HepG2 (cell line): ENCODE measurements around the gene HMGCR. TPM values are rescaled to one million over a fixed set of nuclear protein-coding genes. Genes with fewer than 3 reads are reported as not detected.

Source experiments
- BCL3 ChIP-seq: sonication (generic); formaldehyde crosslinking; IDR thresholded peaks from 2 replicates; pipeline ENCODE4 v1.5.1; 2020; ENCODE audit warnings: mild to moderate bottlenecking, missing genetic modification reagents, moderate library complexity
- BRD4 ChIP-seq: sonication (generic); formaldehyde crosslinking; IDR thresholded peaks from 2 replicates; pipeline ENCODE4 v1.4.0; 2020; ENCODE audit warnings: missing genetic modification reagents
- E2F5 ChIP-seq: sonication (generic); formaldehyde crosslinking; conservative IDR thresholded peaks from 2 replicates; pipeline ENCODE4 v1.4.0; 2020; ENCODE audit warnings: missing genetic modification reagents
- FLYWCH1 ChIP-seq: sonication (generic); formaldehyde crosslinking; IDR thresholded peaks from 2 replicates; pipeline ENCODE4 v1.8.1; 2023; ENCODE audit warnings: mild to moderate bottlenecking, missing genetic modification reagents
- GMEB1 ChIP-seq: sonication (generic); formaldehyde crosslinking; IDR thresholded peaks from 2 replicates; pipeline ENCODE4 v1.5.1; 2020; ENCODE audit warnings: missing genetic modification reagents, mild to moderate bottlenecking, borderline replicate concordance
- HNF1B ChIP-seq: sonication (generic); formaldehyde crosslinking; IDR thresholded peaks from 2 replicates; pipeline ENCODE4 v1.5.1; 2020; ENCODE audit warnings: mild to moderate bottlenecking, moderate library complexity, missing genetic modification reagents
- LRRFIP1 ChIP-seq: sonication (generic); formaldehyde crosslinking; conservative IDR thresholded peaks from 2 replicates; pipeline ENCODE4 v1.4.0; 2020; ENCODE audit warnings: missing genetic modification reagents
- MAFF ChIP-seq: IDR thresholded peaks from 2 replicates; pipeline ENCODE4 v1.6.1; 2011; ENCODE audit warnings: low read depth, low read length, improper control_type of control experiment
- PRMT3 ChIP-seq: sonication (generic); formaldehyde crosslinking; IDR thresholded peaks from 2 replicates; pipeline ENCODE4 v1.8.1; 2022; ENCODE audit warnings: low read depth, mild to moderate bottlenecking, moderate library complexity, missing genetic modification reagents, borderline replicate concordance
- RARG ChIP-seq: sonication (generic); formaldehyde crosslinking; IDR thresholded peaks from 2 replicates; pipeline ENCODE4 v1.4.0; 2020; ENCODE audit warnings: low read depth, mild to moderate bottlenecking, missing genetic modification reagents
- SETDB1 ChIP-seq: sonication (generic); formaldehyde crosslinking; IDR thresholded peaks from 2 replicates; pipeline ENCODE4 v1.5.1; 2020; ENCODE audit warnings: missing genetic modification reagents, mild to moderate bottlenecking, borderline replicate concordance
- ZBTB1 ChIP-seq: sonication (generic); formaldehyde crosslinking; IDR thresholded peaks from 2 replicates; pipeline ENCODE4 v1.4.0; 2020; ENCODE audit warnings: missing genetic modification reagents, borderline replicate concordance
- ZNF12 ChIP-seq: sonication (generic); formaldehyde crosslinking; IDR thresholded peaks from 2 replicates; pipeline ENCODE4 v1.5.0; 2020; ENCODE audit warnings: missing genetic modification reagents
- ZNF232 ChIP-seq: sonication (generic); formaldehyde crosslinking; IDR thresholded peaks from 2 replicates; pipeline ENCODE4 v1.4.0; 2020; ENCODE audit warnings: missing genetic modification reagents, borderline replicate concordance
- ZNF513 ChIP-seq: sonication (generic); formaldehyde crosslinking; conservative IDR thresholded peaks from 2 replicates; pipeline ENCODE4 v1.5.0; 2020; ENCODE audit warnings: missing genetic modification reagents
- ZNF550 ChIP-seq: sonication (generic); formaldehyde crosslinking; IDR thresholded peaks from 2 replicates; pipeline ENCODE4 v1.4.0; 2020; ENCODE audit warnings: mild to moderate bottlenecking, missing genetic modification reagents, borderline replicate concordance
- ZNF563 ChIP-seq: sonication (generic); formaldehyde crosslinking; IDR thresholded peaks from 2 replicates; pipeline ENCODE4 v1.8.0; 2022; ENCODE audit warnings: mild to moderate bottlenecking, moderate library complexity, missing genetic modification reagents
- ZNF777 ChIP-seq: sonication (generic); formaldehyde crosslinking; IDR thresholded peaks from 2 replicates; pipeline ENCODE4 v1.4.0; 2020; ENCODE audit warnings: missing genetic modification reagents
- polyA plus RNA-seq, 8 experiments: library from polyadenylated mRNA; depleted of rRNA in 3 of 8; stranded (reverse) in 7 of 8; unstranded in 1 of 8; fragments of >200 nt; fragmentation: Illumina TruSeq in 4 of 8; extraction: Trizol in 4 of 8; gene quantifications; 2 replicates each; pipeline versions ENCODE4 v1.2.1 to v1.2.3, GENCODE V29; 2011 to 2016; ENCODE audit warnings: low read depth in 4 of 8, missing spikeins in 1 of 8, mixed read lengths in 1 of 8; ENCODE audit not compliant: insufficient read depth in 1 of 8
- total RNA-seq, 5 experiments: library from RNA; depleted of rRNA; stranded (reverse); fragments of >200 nt; fragmentation: Illumina TruSeq; extraction: Trizol; gene quantifications; 2 replicates each; pipeline ENCODE4 v1.2.3, GENCODE V29; 2016; ENCODE audit warnings: low read depth in 1 of 5

The HMGCR gene
- total and polyA plus RNA-seq, 2 of the 13 experiments (the other 11 are each of a cell fraction or from before 2014, with no cell fraction given), result 43.0 to 144 TPM

DNA sequence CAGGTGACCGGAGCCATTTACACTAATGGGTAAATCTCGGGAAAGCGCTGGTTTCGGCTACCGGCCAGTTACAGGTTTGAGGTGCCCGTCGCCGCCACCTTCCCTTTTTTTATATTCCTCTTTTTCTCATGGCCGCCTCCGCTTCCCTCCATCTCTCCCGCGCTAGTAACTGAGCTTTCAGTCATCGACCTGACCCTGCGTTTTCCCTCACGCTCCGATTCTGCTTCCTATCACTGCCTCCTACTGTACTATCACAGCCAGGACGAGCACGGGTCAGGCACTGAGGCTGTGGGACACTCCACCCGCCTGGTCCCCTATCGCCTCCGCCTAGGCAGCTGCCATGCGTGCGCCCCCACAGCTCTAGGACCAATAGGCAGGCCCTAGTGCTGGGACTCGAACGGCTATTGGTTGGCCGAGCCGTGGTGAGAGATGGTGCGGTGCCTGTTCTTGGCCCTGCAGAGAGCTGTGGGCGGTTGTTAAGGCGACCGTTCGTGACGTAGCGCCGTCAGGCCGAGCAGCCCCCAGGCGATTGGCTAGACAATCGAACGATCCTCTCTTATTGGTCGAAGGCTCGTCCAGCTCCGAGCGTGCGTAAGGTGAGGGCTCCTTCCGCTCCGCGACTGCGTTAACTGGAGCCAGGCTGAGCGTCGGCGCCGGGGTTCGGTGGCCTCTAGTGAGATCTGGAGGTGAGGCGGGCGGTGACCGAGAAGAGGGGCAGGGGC is at the start of gene HMGCR (continued):
- no peak for TF ChIP-seq ZNF513 (CRISPR knock-in tag)
- peak; percentile 77; the same call in 1 of the 2 replicates for TF ChIP-seq ZNF563 (CRISPR knock-in tag)
- TF ChIP-seq MAFF, result peak; percentile 6; the same call in 1 of the 2 replicates
- TF ChIP-seq LRRFIP1 (CRISPR knock-in tag), result 0 out of 2 replicates have a peak, but pooled peaks have one; percentile 32
- TF ChIP-seq BRD4 (CRISPR knock-in tag), result peak; percentile 78
- TF ChIP-seq ZBTB1 (CRISPR knock-in tag), result no peak
- TF ChIP-seq PRMT3 (CRISPR knock-in tag), result peak; percentile 62; the same call in 1 of the 2 replicates
- TF ChIP-seq E2F5, result no peak
- TF ChIP-seq ZNF232, result peak; percentile 70; the same call in 1 of the 2 replicates
- TF ChIP-seq FLYWCH1 (CRISPR knock-in tag), result no peak
- no peak for TF ChIP-seq SETDB1 (CRISPR knock-in tag)
- TF ChIP-seq HNF1B (CRISPR knock-in tag), result peak; percentile 80
- TF ChIP-seq BCL3, result peak; percentile 39; the same call in 1 of the 2 replicates
- TF ChIP-seq GMEB1 (CRISPR knock-in tag), result peak; percentile 96
- 0 out of 2 replicates have a peak, but pooled peaks have one; percentile 61 for TF ChIP-seq RARG (CRISPR knock-in tag)
- TF ChIP-seq ZNF12 (CRISPR knock-in tag), result peak; percentile 51; the same call in 1 of the 2 replicates
- no peak for TF ChIP-seq ZNF550 (CRISPR knock-in tag)
- peak; percentile 30; the same call in 1 of the 2 replicates for TF ChIP-seq ZNF777 (CRISPR knock-in tag)
